ENCODE data around the gene OR2AG2. TPM values are rescaled to one million over a fixed set of nuclear protein-coding genes. Genes with fewer than 3 reads are reported as not detected.
A peak's percentile ranks its signal among the peaks of the same experiment; 100 is the strongest.
"Not testable (repeated sequence)": the region's sequence is repeated elsewhere in the genome, so short reads cannot be mapped to it uniquely, and the experiment has no call there.

The OR2AG2 gene
- polyA plus RNA-seq, 2 of the 4 experiments (the other 2 are of a cell fraction), result 0.04 to 0.05 TPM

GRCh38 chr11:6812390-6813005, 40.7 kb upstream of the OR2AG2 start:
- CTCF ChIA-PET, result interaction anchor here (0.8 to 2.4 kb wide), 8 partner anchors 9 to 1290 kb away, joined by 3 to 23 read pairs (median 4); partner anchors contain the start of gene OR10A2
- no peak for FAIRE-seq
- peak; percentile 45 for TF ChIP-seq CTCF (IDR thresholded peaks at IDR 0.05)
- no peak for TF ChIP-seq KDM5A (IDR thresholded peaks at IDR 0.05)
- no peak for TF ChIP-seq GATA3 (IDR thresholded peaks at IDR 0.05; ENCODE audit: borderline replicate concordance)
- TF ChIP-seq FOSL2 (IDR thresholded peaks at IDR 0.05), result no peak
- no peak for TF ChIP-seq FOSL2 (CRISPR knock-in tag; IDR thresholded peaks at IDR 0.05)
- TF ChIP-seq, protein P1, sequence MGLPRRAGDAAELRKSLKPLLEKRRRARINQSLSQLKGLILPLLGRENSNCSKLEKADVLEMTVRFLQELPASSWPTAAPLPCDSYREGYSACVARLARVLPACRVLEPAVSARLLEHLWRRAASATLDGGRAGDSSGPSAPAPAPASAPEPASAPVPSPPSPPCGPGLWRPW (IDR thresholded peaks at IDR 0.05), result no peak
- 0 out of 3 replicates have a peak, but pooled peaks have one; percentile 13 for TF ChIP-seq SMC3 (IDR thresholded peaks at IDR 0.05)
- TF ChIP-seq RAD21 (conservative IDR thresholded peaks at IDR 0.05 in 1 of 2, IDR thresholded peaks at IDR 0.05 in 1 of 2), result peak in 1 of 2 experiments; percentile 50; a peak in 2 of 5 replicates
- no peak for TF ChIP-seq MAZ (IDR thresholded peaks at IDR 0.05; ENCODE audit: borderline replicate concordance, low read depth, low read length)
- TF ChIP-seq ZFP36 (IDR thresholded peaks at IDR 0.05; ENCODE audit: borderline replicate concordance, partially characterized antibody), result no peak
- TF ChIP-seq JUNB (IDR thresholded peaks at IDR 0.05), result no peak
- TF ChIP-seq FOXS1 (CRISPR knock-in tag; IDR thresholded peaks at IDR 0.05), result no peak
- Histone ChIP-seq H3K27ac (no peak overlapping the region), H3K4me3 (no peak overlapping the region), H3K4me1 (no peaks in the 10 kb centered on the region), H3K4me2 (no peak overlapping the region), H3K9me3 (no peaks in the 10 kb centered on the region)
- POLR2A ChIA-PET, result no interaction called here
- WGBS (ENCODE audit: missing lambda C conversion rate), result 4% methylated on average over 6 of the region's 6 CpGs
- peak; percentile 35 to 43 for DNase-seq (ENCODE audit: low read depth in 1 of 2, low spot score in 1 of 2)
- ATAC-seq, result peak; percentile 43 to 84; a peak in 4 of 6 replicates

DNA sequence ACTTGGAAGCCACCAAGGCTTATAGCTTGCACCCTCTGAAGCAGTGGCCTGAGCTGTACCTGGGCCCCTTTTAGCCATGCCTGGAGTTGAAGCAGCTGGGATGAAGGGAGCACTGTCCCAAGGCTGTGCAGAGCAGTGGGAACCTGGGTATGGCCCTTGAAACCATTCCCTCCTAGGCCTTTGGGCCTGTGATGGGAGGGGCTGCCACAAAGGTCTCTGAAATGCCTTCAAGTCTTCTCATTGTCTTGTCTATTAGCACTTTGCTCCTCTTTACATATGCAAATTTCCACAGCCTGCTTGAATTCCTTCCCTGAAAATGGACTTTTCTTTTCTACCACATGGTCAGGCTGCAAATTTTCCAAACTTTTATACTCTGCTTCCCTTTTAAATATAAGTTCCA, 29.3 kb upstream of the OR2AG2 start:
- FAIRE-seq; POLR2A ChIA-PET; H3K4me1 ChIP-seq; ATAC-seq; CTCF ChIA-PET; DNase-seq (ENCODE audit: low read depth in 1 of 2, low spot score in 1 of 2); H3K4me3 ChIP-seq; H3K27ac ChIP-seq; H3K9me3 ChIP-seq; H3K4me2 ChIP-seq: not testable (repeated sequence)

DNA sequence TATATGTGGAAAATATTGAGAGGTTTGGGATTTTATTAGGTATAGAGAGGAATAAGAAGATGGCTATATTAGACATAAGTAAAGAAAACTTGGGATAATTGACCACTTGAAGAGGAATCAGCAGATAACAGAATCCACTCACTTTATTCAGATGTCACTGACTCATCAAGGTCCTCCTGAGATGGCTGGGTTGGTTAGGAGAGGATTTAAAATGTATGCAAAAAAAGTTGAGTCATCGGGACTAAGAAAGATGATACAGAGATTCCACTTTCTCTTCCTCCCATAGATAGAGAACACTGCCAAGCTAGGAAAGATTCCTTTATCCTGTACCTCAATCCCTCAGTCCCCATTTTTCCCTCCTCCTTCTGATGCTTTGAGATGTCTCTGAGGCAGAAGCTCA, 27.6 kb upstream of the OR2AG2 start, which contains the start of gene OR6A2:
TSS of gene OR6A2 (minus strand) at position 288 of the 400 bp plus-strand sequence. CDS start 3,981 bp downstream, outside the sequence.
- ATAC-seq (no peak), FAIRE-seq (no peak), DNase-seq (ENCODE audit: low read depth in 1 of 2, low spot score in 1 of 2) (no peak)
- WGBS (ENCODE audit: missing lambda C conversion rate), result 0% methylated on average over 1 of the region's 1 CpG
- no peak within 1 kb of the TSS for H3K4me3 ChIP-seq
- TF ChIP-seq POLR2AphosphoS2 (conservative IDR thresholded peaks at IDR 0.05; ENCODE audit: low read length) (no peak), CHD2 (IDR thresholded peaks at IDR 0.05; ENCODE audit: low read length, partially characterized antibody) (no peak), PBX3 (IDR thresholded peaks at IDR 0.05) (no peak), ZSCAN20 (CRISPR knock-in tag; IDR thresholded peaks at IDR 0.05) (no peak), JUN (IDR thresholded peaks at IDR 0.05) (no peak), SMC3 (IDR thresholded peaks at IDR 0.05) (no peak)
- no peaks in the 10 kb centered on the region for H3K4me1 ChIP-seq
- CTCF ChIA-PET, result interaction anchor here (1.5 kb wide), 1 partner anchor 9 kb away, joined by 3 read pairs; no protein-coding TSS in a partner anchor
- no peak within 1 kb of the TSS for H3K27ac ChIP-seq
- no peaks in the 10 kb centered on the region for H3K9me3 ChIP-seq
- no peak within 1 kb of the TSS for H3K4me2 ChIP-seq
- POLR2A ChIA-PET, result no interaction called here

GRCh38 chr11:6794639-6795038, 22.9 kb upstream of the OR2AG2 start:
- no peak for FAIRE-seq
- no peak for DNase-seq (ENCODE audit: low read depth in 1 of 2, low spot score in 1 of 2)
- no peak for ATAC-seq
- CTCF ChIA-PET, result interaction anchor here (0.6 to 1.0 kb wide), 2 partner anchors 18 to 204 kb away, joined by 3 read pairs; no protein-coding TSS in a partner anchor
- H3K4me1 ChIP-seq, result no peaks in the 10 kb centered on the region
- no peaks in the 10 kb centered on the region for H3K9me3 ChIP-seq
- no peak overlapping the region for H3K4me2 ChIP-seq
- no peak overlapping the region for H3K4me3 ChIP-seq
- POLR2A ChIA-PET, result no interaction called here
- TF ChIP-seq RAD21 (conservative IDR thresholded peaks at IDR 0.05 in 1 of 2, IDR thresholded peaks at IDR 0.05 in 1 of 2), result no peak
- TF ChIP-seq, protein P2, sequence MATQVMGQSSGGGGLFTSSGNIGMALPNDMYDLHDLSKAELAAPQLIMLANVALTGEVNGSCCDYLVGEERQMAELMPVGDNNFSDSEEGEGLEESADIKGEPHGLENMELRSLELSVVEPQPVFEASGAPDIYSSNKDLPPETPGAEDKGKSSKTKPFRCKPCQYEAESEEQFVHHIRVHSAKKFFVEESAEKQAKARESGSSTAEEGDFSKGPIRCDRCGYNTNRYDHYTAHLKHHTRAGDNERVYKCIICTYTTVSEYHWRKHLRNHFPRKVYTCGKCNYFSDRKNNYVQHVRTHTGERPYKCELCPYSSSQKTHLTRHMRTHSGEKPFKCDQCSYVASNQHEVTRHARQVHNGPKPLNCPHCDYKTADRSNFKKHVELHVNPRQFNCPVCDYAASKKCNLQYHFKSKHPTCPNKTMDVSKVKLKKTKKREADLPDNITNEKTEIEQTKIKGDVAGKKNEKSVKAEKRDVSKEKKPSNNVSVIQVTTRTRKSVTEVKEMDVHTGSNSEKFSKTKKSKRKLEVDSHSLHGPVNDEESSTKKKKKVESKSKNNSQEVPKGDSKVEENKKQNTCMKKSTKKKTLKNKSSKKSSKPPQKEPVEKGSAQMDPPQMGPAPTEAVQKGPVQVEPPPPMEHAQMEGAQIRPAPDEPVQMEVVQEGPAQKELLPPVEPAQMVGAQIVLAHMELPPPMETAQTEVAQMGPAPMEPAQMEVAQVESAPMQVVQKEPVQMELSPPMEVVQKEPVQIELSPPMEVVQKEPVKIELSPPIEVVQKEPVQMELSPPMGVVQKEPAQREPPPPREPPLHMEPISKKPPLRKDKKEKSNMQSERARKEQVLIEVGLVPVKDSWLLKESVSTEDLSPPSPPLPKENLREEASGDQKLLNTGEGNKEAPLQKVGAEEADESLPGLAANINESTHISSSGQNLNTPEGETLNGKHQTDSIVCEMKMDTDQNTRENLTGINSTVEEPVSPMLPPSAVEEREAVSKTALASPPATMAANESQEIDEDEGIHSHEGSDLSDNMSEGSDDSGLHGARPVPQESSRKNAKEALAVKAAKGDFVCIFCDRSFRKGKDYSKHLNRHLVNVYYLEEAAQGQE (IDR thresholded peaks at IDR 0.05), result no peak
- no peak for TF ChIP-seq RCOR1 (IDR thresholded peaks at IDR 0.05; ENCODE audit: low read depth, low read length)
- TF ChIP-seq RARB (CRISPR knock-in tag; IDR thresholded peaks at IDR 0.05), result no peak
- no peak for TF ChIP-seq SMC3 (IDR thresholded peaks at IDR 0.05)
- no peak for TF ChIP-seq JUNB (IDR thresholded peaks at IDR 0.05)
- TF ChIP-seq POLR2A (IDR thresholded peaks at IDR 0.05; ENCODE audit: low read length), result no peak
- H3K27ac ChIP-seq, result no peak overlapping the region
- WGBS (ENCODE audit: missing lambda C conversion rate), result 10% methylated on average over 4 of the region's 4 CpGs

Data from A549 (cell line).